SKM-1 (cell line): ENCODE data around the gene INO80E.
"Not testable (repeated sequence)": the region's sequence is repeated elsewhere in the genome, so short reads cannot be mapped to it uniquely, and the experiment has no call there.

Experiments
- DNase-seq: peaks from one replicate; lab custom pipeline; 2025; ENCODE audit not compliant: unreplicated experiment; lab: John Stamatoyannopoulos, UW

Gene INO80E

GRCh38 chr16:29995911-29996765 is at the start of gene INO80E:
TSS of gene INO80E (plus strand) at chr16:29996241. CDS start at chr16:29996311, 70 bp downstream.
- peak; percentile 79 for DNase-seq

GRCh38 chr16:29947897-29948296 is 48.1 kb upstream of the INO80E start:
- no peak for DNase-seq

GRCh38 chr16:29950806-29951461 is 45.1 kb upstream of the INO80E start:
- DNase-seq = no peak

GRCh38 chr16:29951625-29952365 is 44.2 kb upstream of the INO80E start:
- DNase-seq = no peak

GRCh38 chr16:29958756-29959155 is 37.3 kb upstream of the INO80E start:
- DNase-seq = no peak

- no peak for DNase-seq
Measured at GRCh38 chr16:29959293-29959692, 36.7 kb upstream of the INO80E start.

- DNase-seq = not testable (repeated sequence)
Measured at GRCh38 chr16:29959821-29960220, 36.2 kb upstream of the INO80E start.

GRCh38 chr16:29961127-29961478 is 34.9 kb upstream of the INO80E start:
- no peak for DNase-seq

GRCh38 chr16:29961479-29962343 is 34.3 kb upstream of the INO80E start, which contains the start of gene TMEM219:
TSS of gene TMEM219 (plus strand) at chr16:29962079. CDS start at chr16:29963144, 1,065 bp downstream.
- peak; percentile 69 for DNase-seq

GRCh38 chr16:29962344-29962994 is 33.6 kb upstream of the INO80E start:
- no peak for DNase-seq

- no peak for DNase-seq
Measured at GRCh38 chr16:29963021-29963743, 32.9 kb upstream of the INO80E start.

- no peak for DNase-seq
Measured at GRCh38 chr16:29968205-29968604, 27.8 kb upstream of the INO80E start.

- no peak for DNase-seq
Measured at GRCh38 chr16:29971304-29971703, 24.7 kb upstream of the INO80E start.

GRCh38 chr16:29972500-29972899 is 23.5 kb upstream of the INO80E start:
- no peak for DNase-seq

GRCh38 chr16:29972992-29973383 is 23.1 kb upstream of the INO80E start:
- DNase-seq = no peak

- DNase-seq = peak; percentile 97
Measured at GRCh38 chr16:29973384-29974246, 22.4 kb upstream of the INO80E start, which contains the start of gene TAOK2. TSS of gene TAOK2 (plus strand) at chr16:29973868. CDS start at chr16:29977773, 3,905 bp downstream.

- no peak for DNase-seq
Measured at GRCh38 chr16:29974291-29975133, 21.5 kb upstream of the INO80E start.
